Endodermal cell (in vitro differentiated cells): ENCODE results near the gene PRLH. TPM values are rescaled to one million over a fixed set of nuclear protein-coding genes. Genes with fewer than 3 reads are reported as not detected.

ENCODE experiments used
- DNase-seq: peaks from one replicate; pipeline ENCODE4 v3.0.0-alpha.2; 2017
- H3K27ac ChIP-seq: 2 replicates; pipeline ENCODE4 v1.5.1; 2013; ENCODE audit warnings: mild to moderate bottlenecking, low read depth, low read length, moderate library complexity
- H3K27me3 ChIP-seq: 2 replicates; pipeline ENCODE4 v1.6.1; 2013; ENCODE audit warnings: mild to moderate bottlenecking, low read length, moderate library complexity; ENCODE audit not compliant: insufficient read depth, control insufficient read depth, poor library complexity, severe bottlenecking
- H3K36me3 ChIP-seq: 2 replicates; pipeline ENCODE4 v1.7.0; 2013; ENCODE audit warnings: mild to moderate bottlenecking, low read length, moderate library complexity; ENCODE audit not compliant: control insufficient read depth, insufficient read depth
- H3K4me1 ChIP-seq: one replicate; pipeline ENCODE4 v1.7.0; 2013; ENCODE audit warnings: low read length; ENCODE audit not compliant: control insufficient read depth, insufficient read depth
- H3K4me3 ChIP-seq: 2 replicates; pipeline ENCODE4 v1.5.1; 2013; ENCODE audit warnings: mild to moderate bottlenecking, low read length, moderate library complexity
- H3K9ac ChIP-seq: 2 replicates; pipeline ENCODE4 v1.6.1; 2013; ENCODE audit warnings: mild to moderate bottlenecking, low read length, moderate library complexity; ENCODE audit not compliant: poor library complexity, severe bottlenecking; ENCODE audit errors: extremely low read depth
- H3K9me3 ChIP-seq: 2 replicates; pipeline ENCODE4 v1.6.1; 2013; ENCODE audit warnings: mild to moderate bottlenecking, low read length, moderate library complexity; ENCODE audit not compliant: control insufficient read depth
- H3K27ac Mint-ChIP-seq: 2 replicates; pipeline ENCODE4 v1.8.0; 2020; ENCODE audit warnings: mixed read lengths
- H3K27me3 Mint-ChIP-seq: 2 replicates; pipeline ENCODE4 v1.8.0; 2021; ENCODE audit warnings: mild to moderate bottlenecking, mixed read lengths; ENCODE audit not compliant: insufficient read depth
- H3K36me3 Mint-ChIP-seq: 2 replicates; pipeline ENCODE4 v1.8.0; 2020; ENCODE audit warnings: low read depth, mixed read lengths
- H3K4me1 Mint-ChIP-seq: 2 replicates; pipeline ENCODE4 v1.8.0; 2020; ENCODE audit warnings: mixed read lengths
- H3K4me3 Mint-ChIP-seq: 2 replicates; pipeline ENCODE4 v1.8.0; 2020; ENCODE audit warnings: mild to moderate bottlenecking, moderate library complexity, mixed read lengths
- H3K9me3 Mint-ChIP-seq: 2 replicates; pipeline ENCODE4 v1.8.0; 2020; ENCODE audit warnings: mild to moderate bottlenecking, mixed read lengths
- WGBS, 2 experiments: methylation state at CpG; one replicate each; pipeline versions ENCODE4 v1.1.5 to v1.1.7; 2013; ENCODE audit warnings: missing lambda C conversion rate in 2 of 2, mixed read lengths in 1 of 2; ENCODE audit not compliant: insufficient coverage in 1 of 2, insufficient read length in 1 of 2; 5-methylcytosine and 5-hydroxymethylcytosine counted together
- total RNA-seq, 2 donors: library from RNA; stranded (reverse); fragmentation: NEBNext Ultra II Directional in 1 of 2; extraction: Animal tissue kit (Norgen Biotek cat#: 25700) in 1 of 2; gene quantifications; 2 replicates in 1 of 2; 3 replicates in 1 of 2; pipeline ENCODE4 v1.2.1, GENCODE V29; 2021
- TF ChIP-seq, protein P1 (sequence below): fragments of 200-600 bp; sonication (generic); conservative IDR thresholded peaks from 2 replicates; pipeline ENCODE4 v1.5.0; 2021; ENCODE audit warnings: antibody characterized with exemption, mild to moderate bottlenecking

PRLH gene
- total RNA-seq, 2 donors from 2014 or later: not detected

DNA sequence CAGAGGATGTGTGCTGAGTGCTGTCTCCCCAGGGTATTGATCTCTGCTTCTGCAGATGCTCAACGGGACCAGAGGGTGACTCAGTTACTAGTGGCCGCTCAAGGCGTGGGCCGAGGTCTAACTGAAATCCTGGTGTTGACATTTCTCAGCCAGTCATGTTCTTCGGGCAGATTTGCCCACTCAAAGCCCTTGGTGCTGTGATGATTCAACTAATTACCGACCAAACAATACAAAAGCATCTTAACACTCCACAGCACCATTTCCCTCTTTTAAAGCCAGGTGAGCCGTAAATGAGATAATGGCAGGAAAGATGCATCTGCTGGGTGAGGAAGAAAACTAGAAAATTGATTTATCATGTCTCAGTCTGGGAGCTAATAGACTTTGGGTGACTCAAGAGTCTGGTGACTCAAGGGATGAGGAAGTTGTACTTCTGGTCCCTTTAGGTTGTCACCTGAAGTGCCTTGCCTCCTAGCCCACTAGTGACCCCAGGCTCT is 32.7 kb upstream of the PRLH start:
- H3K9me3 Mint-ChIP-seq: no peaks in the 10 kb centered on the region
- Histone ChIP-seq H3K4me1 (no peaks in the 10 kb centered on the region), H3K9ac (no peak overlapping the region), H3K4me3 (no peak overlapping the region), H3K27ac (no peak overlapping the region), H3K27me3 (no peaks in the 10 kb centered on the region), H3K36me3 (no peaks in the 10 kb centered on the region), H3K9me3 (no peaks in the 10 kb centered on the region)
- H3K27ac Mint-ChIP-seq: no peak overlapping the region
- H3K4me1 Mint-ChIP-seq: peaks cover 16% of the 10 kb centered on the region
- H3K36me3 Mint-ChIP-seq: no peaks in the 10 kb centered on the region
- no peak overlapping the region for H3K4me3 Mint-ChIP-seq
- WGBS, 2 experiments: 88 to 95% methylated on average over 5 to 7 of the region's 7 CpGs
- TF ChIP-seq, protein P1, sequence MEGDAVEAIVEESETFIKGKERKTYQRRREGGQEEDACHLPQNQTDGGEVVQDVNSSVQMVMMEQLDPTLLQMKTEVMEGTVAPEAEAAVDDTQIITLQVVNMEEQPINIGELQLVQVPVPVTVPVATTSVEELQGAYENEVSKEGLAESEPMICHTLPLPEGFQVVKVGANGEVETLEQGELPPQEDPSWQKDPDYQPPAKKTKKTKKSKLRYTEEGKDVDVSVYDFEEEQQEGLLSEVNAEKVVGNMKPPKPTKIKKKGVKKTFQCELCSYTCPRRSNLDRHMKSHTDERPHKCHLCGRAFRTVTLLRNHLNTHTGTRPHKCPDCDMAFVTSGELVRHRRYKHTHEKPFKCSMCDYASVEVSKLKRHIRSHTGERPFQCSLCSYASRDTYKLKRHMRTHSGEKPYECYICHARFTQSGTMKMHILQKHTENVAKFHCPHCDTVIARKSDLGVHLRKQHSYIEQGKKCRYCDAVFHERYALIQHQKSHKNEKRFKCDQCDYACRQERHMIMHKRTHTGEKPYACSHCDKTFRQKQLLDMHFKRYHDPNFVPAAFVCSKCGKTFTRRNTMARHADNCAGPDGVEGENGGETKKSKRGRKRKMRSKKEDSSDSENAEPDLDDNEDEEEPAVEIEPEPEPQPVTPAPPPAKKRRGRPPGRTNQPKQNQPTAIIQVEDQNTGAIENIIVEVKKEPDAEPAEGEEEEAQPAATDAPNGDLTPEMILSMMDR: no peak
- H3K27me3 Mint-ChIP-seq: peaks cover 4% of the 10 kb centered on the region
- DNase-seq: no peak

DNA sequence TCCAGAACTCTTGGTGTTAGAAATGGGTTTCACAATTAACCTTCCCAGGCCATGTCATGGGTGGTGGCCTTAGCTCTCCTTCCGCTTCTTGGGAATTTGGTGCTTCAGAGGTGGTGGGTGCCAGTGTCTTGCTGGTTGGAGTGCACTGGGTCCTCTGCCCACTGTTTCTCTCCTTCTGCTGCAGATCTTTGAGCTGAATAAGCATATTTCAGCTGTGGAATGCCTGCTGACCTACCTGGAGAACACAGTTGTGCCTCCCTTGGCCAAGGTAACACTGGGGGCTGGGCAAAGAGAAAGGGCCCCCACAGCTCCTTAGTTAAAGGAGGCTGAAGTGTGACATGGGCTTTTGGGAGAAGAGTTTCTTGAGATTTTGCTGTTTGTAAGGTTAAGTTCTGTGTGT is 32.0 kb upstream of the PRLH start:
- no peak for DNase-seq
- Mint-ChIP-seq H3K4me3 (no peak overlapping the region), H3K4me1 (peaks cover 16% of the 10 kb centered on the region), H3K9me3 (no peaks in the 10 kb centered on the region), H3K27me3 (peaks cover 4% of the 10 kb centered on the region), H3K27ac (no peak overlapping the region), H3K36me3 (no peaks in the 10 kb centered on the region)
- Histone ChIP-seq H3K9ac (no peak overlapping the region), H3K4me1 (no peaks in the 10 kb centered on the region), H3K36me3 (no peaks in the 10 kb centered on the region), H3K9me3 (no peaks in the 10 kb centered on the region), H3K4me3 (no peak overlapping the region), H3K27ac (no peak overlapping the region), H3K27me3 (no peaks in the 10 kb centered on the region)
- TF ChIP-seq, protein P1: no peak
- 100% methylated on average over 1 of the region's 1 CpG for WGBS, 2 experiments

DNA sequence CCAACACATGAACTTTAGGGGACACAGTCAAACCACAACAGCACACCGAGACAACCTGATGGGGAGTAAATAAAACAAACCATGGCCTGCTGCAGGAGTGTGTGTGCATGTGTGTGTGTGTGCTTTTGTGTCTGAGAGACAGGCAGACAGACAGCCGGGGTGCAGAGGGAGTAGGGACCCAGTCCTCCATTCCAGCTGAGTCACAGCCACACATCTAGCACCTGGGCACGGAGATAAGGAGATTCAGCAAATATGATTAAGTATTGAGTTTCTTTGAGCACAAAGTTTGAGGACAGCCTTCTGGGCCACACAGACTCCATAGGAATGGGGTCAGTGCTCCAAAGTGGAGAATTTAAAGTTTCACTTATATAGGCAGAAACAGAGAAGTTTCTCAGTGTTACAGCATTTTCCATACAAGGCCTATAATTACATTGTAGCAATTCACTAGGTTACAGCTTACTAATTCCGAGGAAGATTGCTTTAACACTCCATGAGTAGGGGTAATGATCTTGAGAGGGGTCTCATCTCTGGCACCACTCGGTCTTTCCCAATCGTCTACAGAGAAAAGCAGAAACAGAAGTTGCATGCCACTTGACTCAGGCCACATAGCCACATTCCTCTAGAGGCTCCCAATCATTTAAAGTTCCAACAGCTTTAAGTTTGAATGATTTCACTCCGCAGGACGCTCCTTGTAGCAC is 30.8 kb upstream of the PRLH start:
- H3K36me3 Mint-ChIP-seq: no peaks in the 10 kb centered on the region
- TF ChIP-seq, protein P1: no peak
- no peak overlapping the region for H3K4me3 Mint-ChIP-seq
- 71 to 93% methylated on average over 2 to 8 of the region's 8 CpGs for WGBS, 2 experiments
- Histone ChIP-seq H3K9ac (no peak overlapping the region), H3K27me3 (no peaks in the 10 kb centered on the region), H3K27ac (no peak overlapping the region), H3K4me3 (no peak overlapping the region), H3K9me3 (no peaks in the 10 kb centered on the region), H3K4me1 (no peaks in the 10 kb centered on the region), H3K36me3 (no peaks in the 10 kb centered on the region)
- H3K27me3 Mint-ChIP-seq: peaks cover 4% of the 10 kb centered on the region
- no peak for DNase-seq
- no peaks in the 10 kb centered on the region for H3K9me3 Mint-ChIP-seq
- peaks cover 17% of the 10 kb centered on the region for H3K4me1 Mint-ChIP-seq
- H3K27ac Mint-ChIP-seq: no peak overlapping the region
